Activated naive CD4-positive, alpha-beta T cell treated with Interleukin-2 at 50 U/mL for 16 hours (primary cell): ENCODE data around the gene TBKBP1.

Experiments
- DNase-seq: peaks from one replicate; pipeline ENCODE4 v3.0.0-alpha.2; 2020

The TBKBP1 gene

GRCh38 chr17:47693731-47694580, at the start of gene TBKBP1:
TSS of gene TBKBP1 (plus strand) at chr17:47694161. CDS start at chr17:47696113, 1,952 bp downstream.
- peak; percentile 67 for DNase-seq

DNA sequence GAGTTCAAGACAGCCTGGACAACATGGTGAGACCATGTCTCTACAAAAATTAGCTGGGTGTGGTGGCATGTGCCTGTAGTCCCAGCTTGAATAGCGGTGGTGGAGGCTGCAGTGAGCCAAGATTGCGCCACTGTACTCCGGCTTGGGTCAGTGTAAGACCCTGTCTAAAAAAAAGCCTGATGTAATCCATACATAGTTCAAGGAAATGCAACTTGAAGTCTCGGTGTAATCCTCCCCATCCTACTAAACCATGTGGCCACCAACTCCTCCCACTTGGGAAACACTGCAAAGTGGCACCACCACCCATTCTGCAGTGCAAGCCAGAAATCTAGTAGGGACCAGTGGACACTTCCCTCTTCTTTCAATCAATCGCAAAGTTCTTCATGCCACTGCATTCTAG, 49.6 kb upstream of the TBKBP1 start:
- DNase-seq = no peak

DNA sequence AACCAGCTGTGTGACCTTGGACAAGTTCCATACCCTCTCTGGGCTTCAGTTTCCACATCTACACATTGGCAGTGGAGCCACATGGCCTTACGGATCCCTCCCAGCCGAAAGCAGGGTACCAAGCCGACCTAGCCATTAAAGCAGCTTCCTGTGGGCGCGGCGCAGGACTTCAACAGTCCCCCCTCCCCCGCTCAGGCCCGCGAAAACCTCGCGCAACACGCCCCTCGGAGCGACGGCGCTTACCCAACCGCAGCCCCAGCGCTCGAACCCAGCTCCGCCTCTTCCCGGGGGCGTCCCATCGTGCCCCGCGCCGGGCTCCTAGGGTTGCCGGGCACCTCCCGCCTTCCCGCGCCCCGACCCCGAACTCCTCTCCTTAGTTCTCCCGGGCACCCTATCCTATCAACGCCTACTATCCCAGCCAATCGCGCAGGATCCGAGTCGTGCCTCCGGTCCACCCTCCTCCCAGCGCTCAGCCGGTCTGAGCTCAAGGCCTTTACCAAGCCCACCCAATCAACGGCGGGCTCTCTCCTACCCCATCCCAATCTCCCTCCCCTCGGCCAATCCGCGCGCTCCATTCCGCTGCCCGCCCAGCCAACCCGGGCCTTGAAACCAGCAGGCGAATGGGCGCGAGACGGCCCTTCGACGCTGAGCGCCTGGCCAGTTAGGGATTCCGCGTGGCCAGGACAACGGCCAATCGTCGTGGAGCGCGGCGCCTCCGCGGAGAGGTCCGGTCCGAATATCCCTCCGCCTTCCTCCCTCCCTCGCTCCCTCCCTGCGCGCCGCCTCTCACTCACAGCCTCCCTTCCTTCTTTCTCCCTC, 44.6 kb upstream of the TBKBP1 start, which contains the start of gene KPNB1:
TSS of gene KPNB1 (plus strand) at position 767 of the 819 bp plus-strand sequence. CDS start 326 bp downstream, outside the sequence.
- DNase-seq = peak; percentile 98

DNA sequence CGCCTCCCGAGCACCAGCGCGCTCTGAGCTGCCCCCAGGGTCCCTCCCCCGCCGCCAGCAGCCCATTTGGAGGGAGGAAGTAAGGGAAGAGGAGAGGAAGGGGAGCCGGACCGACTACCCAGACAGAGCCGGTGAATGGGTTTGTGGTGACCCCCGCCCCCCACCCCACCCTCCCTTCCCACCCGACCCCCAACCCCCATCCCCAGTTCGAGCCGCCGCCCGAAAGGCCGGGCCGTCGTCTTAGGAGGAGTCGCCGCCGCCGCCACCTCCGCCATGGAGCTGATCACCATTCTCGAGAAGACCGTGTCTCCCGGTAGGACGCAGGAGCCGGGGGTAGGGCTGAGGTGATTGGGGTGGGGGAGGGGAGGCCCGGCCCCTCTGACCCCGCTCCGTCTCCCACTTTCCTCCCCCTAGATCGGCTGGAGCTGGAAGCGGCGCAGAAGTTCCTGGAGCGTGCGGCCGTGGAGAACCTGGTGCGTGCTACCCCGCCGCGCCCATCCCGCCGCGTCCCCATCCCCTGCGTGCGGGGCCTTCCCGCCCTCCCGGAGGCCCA, 43.9 kb upstream of the TBKBP1 start:
- peak; percentile 62 for DNase-seq

DNA sequence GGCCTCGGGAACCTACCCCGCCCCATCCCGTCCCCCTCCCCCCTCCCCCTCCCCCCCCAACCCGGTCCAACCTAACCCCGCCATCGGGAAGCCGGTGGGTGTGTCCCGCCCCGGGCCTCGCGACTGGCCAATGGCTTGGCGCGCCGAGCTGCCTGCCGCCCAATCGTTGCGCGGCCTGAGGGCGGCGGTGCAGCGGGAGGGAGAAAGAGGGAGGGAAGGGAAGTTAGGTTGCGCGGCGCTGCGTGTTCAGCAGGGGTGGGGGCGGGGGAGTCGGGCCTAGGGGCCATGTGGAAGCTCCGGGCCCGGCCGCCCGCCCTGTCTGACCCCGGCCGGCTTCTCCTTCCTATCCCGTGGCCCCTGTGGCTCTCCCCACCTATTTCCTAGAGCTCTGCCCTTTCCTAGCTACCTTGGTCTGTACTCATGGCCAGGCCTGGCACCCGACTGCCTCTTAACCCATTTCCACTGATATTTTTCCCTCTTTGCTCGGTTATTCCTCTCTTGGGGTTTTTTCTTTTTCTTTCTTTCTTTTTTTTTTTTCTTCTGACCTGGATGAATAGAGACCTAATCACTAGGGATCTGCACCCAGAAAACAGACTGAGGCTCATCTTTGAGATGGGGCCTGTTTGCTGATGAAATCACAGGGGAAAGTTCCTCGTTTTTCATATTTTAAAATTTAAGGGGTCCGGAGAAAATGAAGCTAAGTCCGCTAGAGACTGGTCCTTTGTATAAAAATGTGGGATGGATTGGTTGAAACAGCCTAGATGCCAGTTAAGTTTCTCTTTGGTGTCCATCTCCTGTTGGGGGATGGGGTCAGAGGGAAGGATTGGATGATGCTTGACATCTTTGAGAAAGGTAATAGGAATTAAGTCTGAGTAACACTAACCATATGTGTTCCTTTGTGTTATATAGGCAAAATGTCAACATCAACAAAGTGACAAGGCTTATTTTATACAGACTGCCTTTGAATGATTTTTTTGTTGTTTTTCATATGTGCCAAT, 43.1 kb upstream of the TBKBP1 start:
- peak; percentile 96 for DNase-seq

DNA sequence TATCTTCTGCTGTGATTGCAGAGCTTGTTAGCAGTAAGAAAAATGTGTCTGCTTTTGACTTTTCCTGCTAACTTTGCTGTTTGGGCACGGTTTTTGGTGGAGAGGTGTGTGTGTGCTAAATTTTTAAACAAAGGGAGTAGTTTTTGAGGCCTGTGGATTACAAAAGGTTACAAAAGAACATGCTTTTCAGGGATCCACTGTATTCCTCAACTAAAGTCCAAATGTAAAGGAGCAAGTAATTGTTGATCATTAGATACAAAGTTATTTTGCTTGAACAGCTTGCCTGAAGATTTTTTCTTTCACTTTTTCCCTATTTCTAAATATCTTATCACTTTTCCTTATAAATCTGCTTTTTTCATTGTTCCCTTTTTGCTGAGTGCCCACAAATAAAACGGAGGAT, 42.3 kb upstream of the TBKBP1 start:
- no peak for DNase-seq

DNA sequence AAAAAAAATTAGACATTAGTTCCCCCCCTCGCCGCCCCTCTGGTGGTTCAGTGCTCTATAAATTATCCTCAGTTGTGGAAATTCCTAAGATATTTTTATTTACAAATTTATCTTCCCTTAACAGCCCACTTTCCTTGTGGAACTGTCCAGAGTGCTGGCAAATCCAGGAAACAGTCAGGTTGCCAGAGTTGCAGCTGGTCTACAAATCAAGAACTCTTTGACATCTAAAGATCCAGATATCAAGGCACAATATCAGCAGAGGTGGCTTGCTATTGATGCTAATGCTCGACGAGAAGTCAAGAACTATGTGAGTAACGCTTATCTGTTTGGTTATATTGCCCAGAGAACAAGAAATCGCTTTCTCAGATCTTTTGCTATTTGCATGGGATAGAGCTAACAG, 41.4 kb upstream of the TBKBP1 start:
- DNase-seq = no peak

DNA sequence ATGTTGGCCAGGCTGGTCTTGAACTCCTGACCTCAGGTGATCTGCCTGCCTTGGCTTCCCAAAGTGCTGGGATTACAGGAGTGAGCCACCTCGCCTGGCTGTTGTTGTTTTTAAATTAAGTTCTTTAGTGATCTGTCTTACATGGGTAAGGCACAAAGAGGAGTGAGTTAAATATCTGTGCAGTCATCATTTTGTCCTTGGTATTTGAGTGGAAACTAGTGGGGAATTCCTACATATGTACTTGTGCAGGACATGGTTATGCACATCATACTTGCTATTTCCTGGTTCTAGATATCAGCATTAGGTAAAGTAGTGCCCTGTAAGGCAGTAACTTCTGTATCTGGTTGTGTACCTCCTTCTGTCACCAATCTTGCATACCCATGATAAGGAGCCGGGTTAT, 40.5 kb upstream of the TBKBP1 start:
- no peak for DNase-seq

GRCh38 chr17:47654991-47655390, 39.0 kb upstream of the TBKBP1 start:
- DNase-seq = no peak

DNA sequence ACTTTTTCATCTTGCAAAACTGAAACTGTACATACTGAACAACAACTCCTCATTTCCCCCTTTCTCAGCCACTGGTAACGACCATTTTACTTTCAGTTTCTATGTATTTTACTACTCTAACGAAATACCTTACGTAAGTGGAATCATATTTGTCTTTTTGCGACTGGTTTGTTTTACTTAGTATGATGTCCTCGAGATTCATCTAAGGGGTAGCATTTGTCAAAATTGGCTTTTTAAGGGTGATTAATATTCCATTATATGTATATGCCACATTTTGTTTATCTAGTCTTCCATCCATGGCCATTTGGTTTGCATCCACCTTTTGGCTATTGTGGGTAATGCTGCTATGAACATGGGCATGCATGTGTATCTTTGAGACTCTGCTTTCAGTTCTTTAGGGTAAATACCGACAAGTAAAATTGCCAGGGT, 33.9 kb upstream of the TBKBP1 start:
- DNase-seq = no peak

GRCh38 chr17:47663912-47664623, 29.9 kb upstream of the TBKBP1 start:
- peak; percentile 63 for DNase-seq

GRCh38 chr17:47664624-47664941, 29.4 kb upstream of the TBKBP1 start:
- DNase-seq = no peak

- DNase-seq = no peak
Observed at GRCh38 chr17:47665655-47666054, 28.3 kb upstream of the TBKBP1 start.

DNA sequence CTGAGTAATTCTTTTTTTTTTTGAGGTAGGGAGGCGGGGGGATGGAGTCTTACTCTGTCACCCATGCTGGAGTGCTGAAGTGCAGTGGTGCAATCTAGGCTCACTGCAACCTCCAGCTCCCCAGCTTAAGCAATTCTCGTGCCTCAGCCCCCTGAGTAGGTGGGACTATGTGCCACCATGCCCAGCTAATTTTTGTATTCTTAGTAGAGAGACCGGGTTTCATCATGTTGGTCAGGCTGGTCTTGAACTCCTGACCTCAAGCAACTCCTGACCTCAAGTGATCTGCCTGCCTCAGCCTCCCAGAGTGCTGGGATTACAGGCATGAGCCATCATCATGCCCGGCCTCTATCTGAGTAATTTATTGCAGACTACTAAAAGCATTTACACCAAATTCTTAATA, 24.9 kb upstream of the TBKBP1 start:
- no peak for DNase-seq

GRCh38 chr17:47670064-47670463, 23.9 kb upstream of the TBKBP1 start:
- no peak for DNase-seq

GRCh38 chr17:47674499-47674898, 19.5 kb upstream of the TBKBP1 start:
- no peak for DNase-seq

- no peak for DNase-seq
Observed at GRCh38 chr17:47675380-47676198, 18.4 kb upstream of the TBKBP1 start.

DNA sequence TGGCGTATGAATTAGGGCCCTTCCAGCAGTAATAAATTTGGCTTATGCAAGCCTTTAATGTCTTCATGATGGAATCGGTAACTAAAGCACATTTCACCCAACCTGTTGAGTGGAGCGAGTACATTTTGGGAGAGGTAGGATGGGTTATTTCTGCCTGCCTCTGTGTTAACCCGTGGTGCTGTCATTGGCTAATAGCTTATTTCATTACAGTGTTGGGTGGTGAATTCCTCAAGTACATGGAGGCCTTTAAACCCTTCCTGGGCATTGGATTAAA, 17.8 kb upstream of the TBKBP1 start:
- no peak for DNase-seq

GRCh38 chr17:47676510-47677165, 17.3 kb upstream of the TBKBP1 start:
- no peak for DNase-seq

DNA sequence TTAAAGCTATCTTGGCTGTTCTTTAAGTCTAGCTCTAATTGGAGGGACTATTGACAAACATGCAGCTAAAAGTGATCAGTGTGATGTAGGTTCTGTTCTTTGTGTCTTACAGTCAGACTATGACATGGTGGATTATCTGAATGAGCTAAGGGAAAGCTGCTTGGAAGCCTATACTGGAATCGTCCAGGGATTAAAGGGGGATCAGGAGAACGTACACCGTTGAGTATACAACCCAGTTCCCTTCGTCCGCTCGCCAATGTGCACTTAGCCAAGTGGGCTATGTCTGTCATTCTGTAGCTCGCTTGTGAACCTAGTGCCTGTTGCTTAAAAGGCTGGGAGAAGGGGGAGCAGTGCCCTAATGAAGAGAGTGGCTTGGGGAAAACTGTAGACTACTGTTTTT, 15.8 kb upstream of the TBKBP1 start:
- DNase-seq = no peak

- DNase-seq = no peak
Observed at GRCh38 chr17:47682138-47682537, 11.8 kb upstream of the TBKBP1 start.
